Choroid plexus epithelial cell (primary cell): Measurements from ENCODE around the gene IVNS1ABP.

Experiments used
- DNase-seq: peaks from one replicate; pipeline ENCODE4 v3.0.0-alpha.2; 2010; ENCODE audit warnings: low read depth
- H3K4me3 ChIP-seq: 2 replicates; pipeline ENCODE4 v1.5.1; 2011; ENCODE audit warnings: low read depth, mild to moderate bottlenecking, control low read depth, low read length, moderate library complexity
- TF ChIP-seq, protein P1 (sequence below): conservative IDR thresholded peaks from 2 replicates; pipeline ENCODE4 v1.5.1; 2011; ENCODE audit warnings: low read depth, mild to moderate bottlenecking, control low read depth, inconsistent platforms, low read length, moderate library complexity

The IVNS1ABP gene

DNA sequence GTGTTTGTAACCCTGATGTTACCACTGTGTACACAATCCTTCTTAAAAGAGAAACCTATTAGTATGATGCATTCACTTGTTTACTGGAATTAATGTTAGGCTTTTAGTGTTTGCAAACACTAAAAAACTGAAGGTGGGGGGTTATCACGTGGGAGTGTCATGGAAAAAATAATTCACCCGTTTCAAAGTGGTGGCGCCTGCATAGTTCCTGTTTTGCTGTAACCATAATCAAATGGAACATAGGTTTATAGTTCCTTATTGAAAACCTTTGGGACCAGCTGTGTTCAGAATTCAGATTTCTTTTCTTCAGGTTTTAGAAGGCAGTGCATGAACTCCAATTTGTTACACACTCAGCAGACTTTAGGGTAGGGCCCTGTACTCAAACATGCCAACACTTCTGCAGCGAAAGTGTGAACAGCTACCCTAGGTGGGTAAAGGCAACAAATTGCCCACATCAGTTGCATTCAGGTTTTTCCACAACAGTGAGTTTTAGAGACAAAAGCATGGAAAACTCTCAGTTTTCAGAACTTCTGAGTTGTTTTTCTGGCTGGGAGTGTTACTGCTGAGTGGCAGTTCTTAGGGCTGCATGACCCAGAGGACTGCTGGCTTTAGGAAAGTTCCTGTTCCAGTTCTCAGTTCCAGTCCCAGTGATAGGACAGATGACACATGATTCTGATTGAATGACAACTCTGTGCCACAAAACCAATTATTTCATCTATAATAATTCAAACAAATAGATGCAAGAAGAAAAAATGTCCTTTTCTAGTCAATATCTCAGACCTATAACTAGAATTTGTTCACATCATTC is 29.1 kb upstream of the IVNS1ABP start:
- TF ChIP-seq, protein P1, sequence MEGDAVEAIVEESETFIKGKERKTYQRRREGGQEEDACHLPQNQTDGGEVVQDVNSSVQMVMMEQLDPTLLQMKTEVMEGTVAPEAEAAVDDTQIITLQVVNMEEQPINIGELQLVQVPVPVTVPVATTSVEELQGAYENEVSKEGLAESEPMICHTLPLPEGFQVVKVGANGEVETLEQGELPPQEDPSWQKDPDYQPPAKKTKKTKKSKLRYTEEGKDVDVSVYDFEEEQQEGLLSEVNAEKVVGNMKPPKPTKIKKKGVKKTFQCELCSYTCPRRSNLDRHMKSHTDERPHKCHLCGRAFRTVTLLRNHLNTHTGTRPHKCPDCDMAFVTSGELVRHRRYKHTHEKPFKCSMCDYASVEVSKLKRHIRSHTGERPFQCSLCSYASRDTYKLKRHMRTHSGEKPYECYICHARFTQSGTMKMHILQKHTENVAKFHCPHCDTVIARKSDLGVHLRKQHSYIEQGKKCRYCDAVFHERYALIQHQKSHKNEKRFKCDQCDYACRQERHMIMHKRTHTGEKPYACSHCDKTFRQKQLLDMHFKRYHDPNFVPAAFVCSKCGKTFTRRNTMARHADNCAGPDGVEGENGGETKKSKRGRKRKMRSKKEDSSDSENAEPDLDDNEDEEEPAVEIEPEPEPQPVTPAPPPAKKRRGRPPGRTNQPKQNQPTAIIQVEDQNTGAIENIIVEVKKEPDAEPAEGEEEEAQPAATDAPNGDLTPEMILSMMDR: no peak
- DNase-seq: no peak
- H3K4me3 ChIP-seq: no peak overlapping the region

GRCh38 chr1:185343306-185343705 is 26.3 kb upstream of the IVNS1ABP start:
- no peak overlapping the region for H3K4me3 ChIP-seq
- TF ChIP-seq, protein P1: no peak
- no peak for DNase-seq

DNA sequence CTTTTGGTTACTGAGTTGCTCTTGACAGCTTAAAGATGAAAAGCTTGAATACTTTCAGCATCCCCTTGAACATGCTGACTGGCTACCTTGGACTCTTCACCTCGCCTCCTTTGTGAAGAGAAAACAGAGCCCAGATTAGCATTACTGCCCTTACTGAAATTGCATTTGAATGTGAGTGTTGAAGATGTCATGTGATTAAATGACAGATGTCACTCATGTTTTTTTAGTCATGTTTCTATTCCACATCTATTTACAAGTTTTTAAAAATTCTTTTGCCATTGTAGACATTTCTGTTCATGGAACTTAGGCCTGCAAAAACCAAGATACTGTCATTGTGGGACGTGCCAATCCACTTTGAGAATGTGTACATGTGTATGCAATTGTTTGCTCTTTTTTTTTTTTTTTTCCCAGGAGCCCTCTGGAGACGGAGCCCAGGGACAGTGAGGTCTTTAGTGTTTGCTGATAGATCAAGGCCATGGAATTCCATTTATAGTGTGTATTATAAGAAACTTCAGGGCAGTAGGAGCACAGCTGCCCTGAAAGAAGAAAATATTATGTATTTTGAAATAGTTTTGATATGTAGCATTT is 25.7 kb upstream of the IVNS1ABP start:
- no peak for DNase-seq
- H3K4me3 ChIP-seq: no peak overlapping the region
- TF ChIP-seq, protein P1: no peak

GRCh38 chr1:185342017-185342416 is 25.0 kb upstream of the IVNS1ABP start:
- no peak for DNase-seq
- no peak overlapping the region for H3K4me3 ChIP-seq
- TF ChIP-seq, protein P1: no peak

GRCh38 chr1:185341196-185341781 is 24.2 kb upstream of the IVNS1ABP start:
- DNase-seq: no peak
- TF ChIP-seq, protein P1: no peak
- no peak overlapping the region for H3K4me3 ChIP-seq

DNA sequence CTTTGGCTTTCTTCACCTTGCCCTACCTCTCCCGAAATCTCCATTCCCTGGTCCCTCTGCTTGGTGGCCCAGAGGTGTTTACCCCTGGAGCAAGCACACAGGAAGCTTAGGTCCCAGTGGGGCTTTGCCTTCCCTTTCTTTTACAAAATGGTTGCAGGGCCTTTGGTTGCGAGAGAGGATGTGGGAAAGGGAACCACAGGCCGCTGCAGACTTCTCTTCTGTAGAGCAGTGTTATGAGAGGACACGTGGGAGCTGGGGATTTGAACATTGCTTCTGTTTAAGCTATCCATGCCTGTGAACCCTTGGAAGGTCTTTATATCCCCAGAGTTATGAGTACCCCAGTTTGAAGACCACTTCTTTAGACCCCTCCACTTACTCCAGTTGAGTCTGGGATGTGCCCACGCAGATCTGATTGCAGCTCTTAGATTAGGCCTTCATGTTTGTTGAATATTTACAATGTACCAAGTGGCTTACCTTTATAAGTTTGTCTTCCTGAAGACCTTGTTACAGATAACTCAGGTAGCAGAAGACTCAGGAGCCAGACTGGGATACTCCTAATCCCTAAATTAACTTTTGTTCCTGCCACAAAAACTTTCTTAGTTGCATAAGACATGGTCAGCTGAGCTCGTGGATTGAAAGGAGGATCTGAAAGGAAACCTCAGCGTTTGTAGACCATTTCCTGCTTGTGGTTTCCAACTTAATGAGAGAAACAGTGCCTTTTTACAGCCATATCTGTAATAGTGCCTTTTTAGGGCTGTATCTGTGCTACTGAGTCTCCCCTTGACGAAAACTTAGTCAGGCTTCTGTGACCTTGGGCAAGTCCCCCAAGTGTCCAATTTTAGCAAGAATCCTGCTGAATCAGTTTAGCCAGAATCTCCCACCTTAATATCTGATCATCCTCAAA is 21.9 kb upstream of the IVNS1ABP start:
- TF ChIP-seq, protein P1: no peak
- peak; percentile 55 for DNase-seq
- H3K4me3 ChIP-seq: no peak overlapping the region
